ENCODE measurements around the gene AFF1. TPM values are rescaled to one million over a fixed set of nuclear protein-coding genes. Genes with fewer than 3 reads are reported as not detected.
"Not testable (repeated sequence)": the region's sequence is repeated elsewhere in the genome, so short reads cannot be mapped to it uniquely, and the experiment has no call there.

Gene AFF1
- total RNA-seq, 4 donors from 2014 or later: 22.9 to 47.1 (median 34.0) TPM

- Histone ChIP-seq H3K27ac (no peak overlapping the region), H3K27me3 (no peaks in the 10 kb centered on the region), H3K4me3 (no peak overlapping the region), H3K36me3 (peaks cover 0 to 16% (median 0%) of the 10 kb centered on the region in 3 donors), H3K4me1 (peaks cover 0 to 14% (median 6%) of the 10 kb centered on the region in 3 donors), H3K9me3 (no peaks in the 10 kb centered on the region)
- intact Hi-C loops (cut with DNase I): no loop called here
- no peak for TF ChIP-seq CTCF (IDR thresholded peaks at IDR 0.05)
- TF ChIP-seq POLR2A (IDR thresholded peaks at IDR 0.05): no peak
- 83 to 86% methylated on average over 3 of the region's 3 CpGs for WGBS, 2 donors
- no peak for DNase-seq
Observed at GRCh38 chr4:86990510-86990909, 55.7 kb downstream of the AFF1 start.

- no peak overlapping the region for H3K4me3 ChIP-seq
- peaks cover 0 to 14% (median 6%) of the 10 kb centered on the region in 3 donors for H3K4me1 ChIP-seq
- WGBS, 2 donors: 70 to 82% methylated on average over 1 of the region's 1 CpG
- H3K36me3 ChIP-seq: peaks cover 0 to 20% (median 0%) of the 10 kb centered on the region in 3 donors
- H3K27ac ChIP-seq: no peak overlapping the region
- no peaks in the 10 kb centered on the region for H3K9me3 ChIP-seq
- no peaks in the 10 kb centered on the region for H3K27me3 ChIP-seq
- intact Hi-C loops (cut with DNase I): no loop called here
- no peak for TF ChIP-seq CTCF (IDR thresholded peaks at IDR 0.05)
- no peak for TF ChIP-seq POLR2A (IDR thresholded peaks at IDR 0.05)
- no peak for DNase-seq
Observed at GRCh38 chr4:86991994-86992393, 57.2 kb downstream of the AFF1 start.

GRCh38 chr4:86993909-86994681 is 59.3 kb downstream of the AFF1 start:
- H3K27ac ChIP-seq: peak overlapping the region in 1 of 4 donors; percentile 13
- WGBS, 2 donors: 67 to 78% methylated on average over 6 of the region's 6 CpGs
- DNase-seq: no peak

GRCh38 chr4:86994686-86995085 is 59.9 kb downstream of the AFF1 start:
- intact Hi-C loops (cut with DNase I): no loop called here
- DNase-seq: no peak
- H3K36me3 ChIP-seq: peaks cover 0 to 5% (median 0%) of the 10 kb centered on the region in 3 donors
- no peak overlapping the region for H3K27ac ChIP-seq
- H3K4me1 ChIP-seq: peaks cover 0 to 26% (median 15%) of the 10 kb centered on the region in 3 donors
- TF ChIP-seq POLR2A (IDR thresholded peaks at IDR 0.05): no peak
- TF ChIP-seq CTCF (IDR thresholded peaks at IDR 0.05): no peak
- no peaks in the 10 kb centered on the region for H3K9me3 ChIP-seq
- H3K27me3 ChIP-seq: no peaks in the 10 kb centered on the region
- H3K4me3 ChIP-seq: no peak overlapping the region
- WGBS, 2 donors: 98 to 100% methylated on average over 2 of the region's 2 CpGs

More at GRCh38 chr4:86993909-86994681, 59.3 kb downstream of the AFF1 start:
- H3K4me3 ChIP-seq: no peak overlapping the region
- no peaks in the 10 kb centered on the region for H3K27me3 ChIP-seq
- TF ChIP-seq CTCF (IDR thresholded peaks at IDR 0.05) (no peak), POLR2A (IDR thresholded peaks at IDR 0.05) (no peak)
- intact Hi-C loops (cut with DNase I): no loop called here
- no peaks in the 10 kb centered on the region for H3K9me3 ChIP-seq
- peaks cover 0 to 7% (median 0%) of the 10 kb centered on the region in 3 donors for H3K36me3 ChIP-seq
- peaks cover 0 to 21% (median 10%) of the 10 kb centered on the region in 3 donors for H3K4me1 ChIP-seq

- WGBS, 2 donors: 80 to 85% methylated on average over 3 of the region's 6 CpGs
- DNase-seq; H3K4me3 ChIP-seq; intact Hi-C loops (cut with DNase I); H3K27ac ChIP-seq; H3K27me3 ChIP-seq; H3K9me3 ChIP-seq; H3K36me3 ChIP-seq: not testable (repeated sequence)
- H3K4me1 ChIP-seq: peaks cover 0 to 35% (median 22%) of the 10 kb centered on the region in 3 donors
Observed at GRCh38 chr4:86996510-86996909, 61.7 kb downstream of the AFF1 start.

All from esophagus squamous epithelium (tissue), 5 donors.